ENCODE measurements around the gene ZBTB7C.
"Not testable (repeated sequence)": the region's sequence is repeated elsewhere in the genome, so short reads cannot be mapped to it uniquely, and the experiment has no call there.

The ZBTB7C gene

GRCh38 chr18:48302736-48303135 is 106.4 kb downstream of the ZBTB7C start:
- DNase-seq (ENCODE audit: low read depth, low spot score), result no peak

- peak; percentile 33 for DNase-seq (ENCODE audit: low read depth, low spot score)
Observed at GRCh38 chr18:48300463-48300961, 108.7 kb downstream of the ZBTB7C start.

GRCh38 chr18:48297139-48297538 is 112.0 kb downstream of the ZBTB7C start:
- DNase-seq (ENCODE audit: low read depth, low spot score), result no peak

- DNase-seq (ENCODE audit: low read depth, low spot score), result no peak
Observed at GRCh38 chr18:48296581-48296980, 112.6 kb downstream of the ZBTB7C start.

- no peak for DNase-seq (ENCODE audit: low read depth, low spot score)
Observed at GRCh38 chr18:48295586-48296311, 113.4 kb downstream of the ZBTB7C start.

GRCh38 chr18:48294899-48295585 is 114.1 kb downstream of the ZBTB7C start:
- no peak for DNase-seq (ENCODE audit: low read depth, low spot score)

- no peak for DNase-seq (ENCODE audit: low read depth, low spot score)
Observed at GRCh38 chr18:48293954-48294898, 115.0 kb downstream of the ZBTB7C start.

GRCh38 chr18:48292782-48293424 is 116.3 kb downstream of the ZBTB7C start:
- no peak for DNase-seq (ENCODE audit: low read depth, low spot score)

GRCh38 chr18:48292229-48292628 is 117.0 kb downstream of the ZBTB7C start:
- no peak for DNase-seq (ENCODE audit: low read depth, low spot score)

GRCh38 chr18:48290162-48290926 is 118.8 kb downstream of the ZBTB7C start:
- no peak for DNase-seq (ENCODE audit: low read depth, low spot score)

- no peak for DNase-seq (ENCODE audit: low read depth, low spot score)
Observed at GRCh38 chr18:48284743-48285142, 124.4 kb downstream of the ZBTB7C start.

- not testable (repeated sequence) for DNase-seq (ENCODE audit: low read depth, low spot score)
Observed at GRCh38 chr18:48284011-48284410, 125.2 kb downstream of the ZBTB7C start.

- not testable (repeated sequence) for DNase-seq (ENCODE audit: low read depth, low spot score)
Observed at GRCh38 chr18:48281460-48281859, 127.7 kb downstream of the ZBTB7C start.

GRCh38 chr18:48279312-48279711 is 129.9 kb downstream of the ZBTB7C start:
- no peak for DNase-seq (ENCODE audit: low read depth, low spot score)

GRCh38 chr18:48278081-48278480 is 131.1 kb downstream of the ZBTB7C start:
- no peak for DNase-seq (ENCODE audit: low read depth, low spot score)

GRCh38 chr18:48274301-48274700 is 134.9 kb downstream of the ZBTB7C start:
- no peak for DNase-seq (ENCODE audit: low read depth, low spot score)

- DNase-seq (ENCODE audit: low read depth, low spot score), result no peak
Observed at GRCh38 chr18:48270929-48271328, 138.3 kb downstream of the ZBTB7C start.

GRCh38 chr18:48265328-48265727 is 143.9 kb downstream of the ZBTB7C start:
- no peak for DNase-seq (ENCODE audit: low read depth, low spot score)

- no peak for DNase-seq (ENCODE audit: low read depth, low spot score)
Observed at GRCh38 chr18:48263914-48264902, 145.0 kb downstream of the ZBTB7C start.

All from iPS DF 19.7 (cell line).